ENCODE results near the gene FARS2.

DNA sequence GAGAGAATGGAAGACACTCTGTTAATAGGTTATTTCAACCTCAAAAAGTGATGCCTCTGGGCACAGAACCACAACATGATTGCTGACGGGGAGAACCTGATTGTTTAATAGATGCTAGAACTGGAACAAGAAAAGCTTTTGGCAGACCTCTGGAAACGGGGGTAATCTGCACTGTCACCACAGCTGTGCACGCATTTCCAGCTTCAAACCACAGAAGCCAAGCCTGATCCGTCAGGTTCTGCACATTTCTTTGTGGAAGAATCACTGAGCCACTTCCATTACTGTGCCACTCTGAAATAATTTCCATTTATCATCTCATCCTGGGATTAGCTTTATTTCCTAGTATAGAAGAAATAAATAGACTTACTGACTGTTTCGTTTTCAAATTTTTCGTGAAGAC is 309.3 kb downstream of the FARS2 start:
- TF ChIP-seq POLR2A (IDR thresholded peaks at IDR 0.05; ENCODE audit: extremely low read depth, insufficient read length) = no peak
- no peak for TF ChIP-seq CTCF (IDR thresholded peaks at IDR 0.05; ENCODE audit: low read depth, low read length)

All from NB4 (cell line).